DND-41 (cell line): Measurements from ENCODE around the gene GET4.

Experiments
- ATAC-seq: fragments of 200-7000 bp; cut with Tn5 transposase; 3 replicates; pipeline ENCODE4 v1.9.1; 2021; ENCODE audit warnings: low read depth; ENCODE audit not compliant: insufficient read depth
- DNase-seq: peaks from one replicate; pipeline ENCODE4 v3.0.0-alpha.2; 2020
- H2AFZ ChIP-seq: 2 replicates; pipeline ENCODE4 v1.6.0; 2012; ENCODE audit warnings: low read depth, low read length
- H3K27ac ChIP-seq: 2 replicates; pipeline ENCODE4 v1.5.1; 2012; ENCODE audit warnings: low read length, inconsistent platforms
- H3K27me3 ChIP-seq: fragments of 200-600 bp; sonication (generic); 2 replicates; pipeline ENCODE4 v1.6.0; 2012; ENCODE audit warnings: low read length, mild to moderate bottlenecking, inconsistent platforms; ENCODE audit not compliant: insufficient read depth, poor library complexity
- H3K36me3 ChIP-seq: 2 replicates; pipeline ENCODE4 v1.5.1; 2012; ENCODE audit warnings: low read length, inconsistent platforms; ENCODE audit not compliant: insufficient read depth
- H3K4me1 ChIP-seq: 2 replicates; pipeline ENCODE4 v1.5.1; 2012; ENCODE audit warnings: mild to moderate bottlenecking, low read length; ENCODE audit not compliant: insufficient read depth
- H3K4me2 ChIP-seq: 2 replicates; pipeline ENCODE4 v1.6.0; 2012; ENCODE audit warnings: mild to moderate bottlenecking, moderate library complexity, low read length, inconsistent platforms; ENCODE audit not compliant: insufficient read depth
- H3K4me3 ChIP-seq, 2 experiments: fragments of 200-600 bp in 1 of 2; shearing (Covaris generic) in 1 of 2; 2 replicates each; pipeline ENCODE4 v1.5.1; 2012 to 2016; ENCODE audit warnings: inconsistent platforms in 2 of 2, low read length in 2 of 2, mild to moderate bottlenecking in 2 of 2, low read depth in 1 of 2, moderate library complexity in 1 of 2
- H3K79me2 ChIP-seq: 2 replicates; pipeline ENCODE4 v1.6.0; 2012; ENCODE audit warnings: low read length, inconsistent platforms; ENCODE audit not compliant: insufficient read depth
- H3K9ac ChIP-seq: 2 replicates; pipeline ENCODE4 v1.6.0; 2012; ENCODE audit warnings: low read depth, mild to moderate bottlenecking, inconsistent platforms, low read length, moderate library complexity
- H3K9me3 ChIP-seq: 2 replicates; pipeline ENCODE4 v1.5.1; 2012; ENCODE audit warnings: low read length, moderate library complexity, mild to moderate bottlenecking, inconsistent platforms; ENCODE audit not compliant: insufficient read depth, severe bottlenecking
- H4K20me1 ChIP-seq: 2 replicates; pipeline ENCODE4 v1.6.0; 2012; ENCODE audit warnings: low read length; ENCODE audit not compliant: insufficient read depth
- EZH2 ChIP-seq: IDR thresholded peaks from 3 replicates; pipeline ENCODE4 v1.6.1; 2012; ENCODE audit warnings: borderline replicate concordance, low read depth, mild to moderate bottlenecking, moderate library complexity, low read length, inconsistent platforms; ENCODE audit not compliant: severe bottlenecking
- TF ChIP-seq, protein P1 (sequence below): IDR thresholded peaks from 2 replicates; pipeline ENCODE4 v1.5.1; 2012; ENCODE audit warnings: borderline replicate concordance, low read length, moderate library complexity, mild to moderate bottlenecking; ENCODE audit not compliant: poor library complexity, severe bottlenecking; ENCODE audit errors: extremely low read depth

The GET4 gene

DNA sequence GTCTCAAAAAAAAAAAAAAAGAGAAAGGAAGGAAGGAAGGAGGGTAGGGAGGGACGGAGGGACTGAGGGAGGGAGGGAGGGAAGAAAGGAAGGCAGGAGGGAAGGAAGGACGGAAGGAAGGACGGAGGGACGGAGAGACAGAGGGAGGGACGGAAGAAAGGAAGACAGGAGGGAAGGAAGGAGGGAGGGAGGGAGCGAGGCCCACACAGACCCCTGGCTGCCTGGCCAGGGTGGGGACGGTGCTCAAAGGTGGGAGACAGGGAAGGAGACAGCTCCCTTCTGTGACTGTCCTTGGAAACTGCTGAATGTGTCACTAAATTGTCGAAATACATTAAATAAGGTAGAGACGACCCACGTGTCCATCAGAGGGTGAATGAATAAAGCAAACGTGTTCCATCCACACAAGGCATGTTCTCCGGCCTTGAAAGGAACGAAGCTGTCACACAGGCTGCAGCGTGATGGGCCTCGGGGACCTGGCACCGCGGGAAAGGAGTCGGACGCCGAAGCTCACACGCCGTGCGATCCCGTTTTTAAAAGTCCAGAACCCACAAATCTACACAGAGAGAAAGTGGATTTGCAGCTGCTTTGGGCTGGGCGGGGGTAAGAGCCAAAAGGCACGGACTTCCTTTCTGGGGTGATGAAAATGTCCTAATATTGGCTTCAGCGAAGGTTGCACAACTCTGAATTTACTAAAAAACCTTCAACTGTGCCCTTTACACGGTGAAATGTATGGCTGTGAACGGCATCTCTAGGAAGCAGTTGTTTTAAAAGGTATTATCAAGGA, 54.8 kb downstream of the GET4 start:
- H3K9ac ChIP-seq = no peak overlapping the region
- no peaks in the 10 kb centered on the region for H3K9me3 ChIP-seq
- DNase-seq (no peak), ATAC-seq (no peak)
- H3K4me1 ChIP-seq = no peaks in the 10 kb centered on the region
- TF ChIP-seq EZH2 = no peak
- TF ChIP-seq, protein P1, sequence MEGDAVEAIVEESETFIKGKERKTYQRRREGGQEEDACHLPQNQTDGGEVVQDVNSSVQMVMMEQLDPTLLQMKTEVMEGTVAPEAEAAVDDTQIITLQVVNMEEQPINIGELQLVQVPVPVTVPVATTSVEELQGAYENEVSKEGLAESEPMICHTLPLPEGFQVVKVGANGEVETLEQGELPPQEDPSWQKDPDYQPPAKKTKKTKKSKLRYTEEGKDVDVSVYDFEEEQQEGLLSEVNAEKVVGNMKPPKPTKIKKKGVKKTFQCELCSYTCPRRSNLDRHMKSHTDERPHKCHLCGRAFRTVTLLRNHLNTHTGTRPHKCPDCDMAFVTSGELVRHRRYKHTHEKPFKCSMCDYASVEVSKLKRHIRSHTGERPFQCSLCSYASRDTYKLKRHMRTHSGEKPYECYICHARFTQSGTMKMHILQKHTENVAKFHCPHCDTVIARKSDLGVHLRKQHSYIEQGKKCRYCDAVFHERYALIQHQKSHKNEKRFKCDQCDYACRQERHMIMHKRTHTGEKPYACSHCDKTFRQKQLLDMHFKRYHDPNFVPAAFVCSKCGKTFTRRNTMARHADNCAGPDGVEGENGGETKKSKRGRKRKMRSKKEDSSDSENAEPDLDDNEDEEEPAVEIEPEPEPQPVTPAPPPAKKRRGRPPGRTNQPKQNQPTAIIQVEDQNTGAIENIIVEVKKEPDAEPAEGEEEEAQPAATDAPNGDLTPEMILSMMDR = no peak
- no peak overlapping the region for H3K4me2 ChIP-seq
- no peaks in the 10 kb centered on the region for H3K27me3 ChIP-seq
- no peaks in the 10 kb centered on the region for H3K79me2 ChIP-seq
- no peak overlapping the region for H3K4me3 ChIP-seq
- no peaks in the 10 kb centered on the region for H4K20me1 ChIP-seq
- no peak overlapping the region for H3K27ac ChIP-seq
- no peak overlapping the region for H2AFZ ChIP-seq
- H3K36me3 ChIP-seq = no peaks in the 10 kb centered on the region

DNA sequence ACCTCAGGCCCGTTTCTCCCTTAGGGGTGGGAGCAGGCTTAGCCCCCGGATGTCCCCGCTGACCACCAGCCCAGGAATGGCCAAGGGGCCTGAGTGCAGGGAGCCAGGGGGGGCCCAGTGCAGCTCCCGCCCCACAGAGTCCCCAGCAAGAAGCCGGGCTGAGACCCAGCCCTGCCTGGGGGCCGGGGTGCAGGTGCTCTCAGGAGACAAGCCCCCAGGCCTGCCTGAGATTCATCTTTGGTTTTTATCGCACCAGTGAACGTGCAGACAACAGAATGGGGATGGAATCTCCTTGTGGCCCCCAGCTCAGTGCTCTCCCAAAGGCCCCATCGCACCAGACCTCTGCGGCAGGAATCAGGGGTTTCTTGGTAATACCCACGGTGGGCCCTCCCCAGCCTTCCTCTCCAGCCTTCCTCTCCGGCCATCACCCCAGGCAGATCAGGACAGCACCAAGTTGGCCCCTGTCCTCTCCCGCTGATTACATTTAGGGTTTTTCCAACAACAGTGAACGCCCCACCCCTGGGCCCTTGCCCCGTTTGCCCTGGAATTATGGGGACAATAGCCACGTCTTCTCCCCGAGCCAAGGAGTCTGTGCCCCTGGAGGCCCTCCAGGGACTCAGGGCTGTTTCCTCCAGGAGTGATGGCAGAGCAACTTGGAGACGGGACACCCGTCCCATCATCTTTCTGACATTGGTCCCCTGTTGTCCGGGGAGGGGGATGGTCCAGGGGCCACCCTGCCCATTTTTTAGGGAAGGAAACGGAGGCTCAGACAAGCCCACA, 55.7 kb downstream of the GET4 start:
- Histone ChIP-seq H3K4me1 (no peaks in the 10 kb centered on the region), H3K27me3 (no peaks in the 10 kb centered on the region), H3K9me3 (no peaks in the 10 kb centered on the region), H3K4me3 (no peak overlapping the region), H3K79me2 (no peaks in the 10 kb centered on the region), H4K20me1 (no peaks in the 10 kb centered on the region), H3K9ac (no peak overlapping the region), H3K4me2 (no peak overlapping the region), H3K36me3 (no peaks in the 10 kb centered on the region), H2AFZ (no peak overlapping the region), H3K27ac (no peak overlapping the region)
- no peak for TF ChIP-seq EZH2
- TF ChIP-seq, protein P1 = no peak
- ATAC-seq (no peak), DNase-seq (no peak)

DNA sequence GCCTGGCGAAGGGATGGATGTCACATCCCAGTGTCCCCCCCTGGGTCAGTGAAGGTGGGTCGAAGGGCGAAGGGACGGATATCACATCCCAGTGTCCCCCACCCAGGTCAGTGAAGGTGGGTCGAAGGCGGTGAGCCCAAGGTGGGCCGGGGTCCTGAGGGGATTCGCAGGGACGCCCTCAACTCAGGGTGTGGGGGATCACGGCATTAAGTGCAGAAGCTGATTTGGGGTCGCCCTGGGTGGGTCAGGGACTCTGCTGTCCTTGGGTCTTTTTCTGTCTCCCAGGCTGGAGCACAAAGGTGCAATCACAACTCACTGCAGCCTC, 56.3 kb downstream of the GET4 start:
- no peak overlapping the region for H3K4me2 ChIP-seq
- H3K4me1 ChIP-seq = no peaks in the 10 kb centered on the region
- no peak overlapping the region for H3K27ac ChIP-seq
- H3K9ac ChIP-seq = no peak overlapping the region
- ATAC-seq (no peak), DNase-seq (no peak)
- no peak overlapping the region for H2AFZ ChIP-seq
- H3K27me3 ChIP-seq = no peaks in the 10 kb centered on the region
- H3K9me3 ChIP-seq = no peaks in the 10 kb centered on the region
- no peaks in the 10 kb centered on the region for H3K79me2 ChIP-seq
- H4K20me1 ChIP-seq = no peaks in the 10 kb centered on the region
- no peaks in the 10 kb centered on the region for H3K36me3 ChIP-seq
- no peak for TF ChIP-seq EZH2
- TF ChIP-seq, protein P1 = no peak
- no peak overlapping the region for H3K4me3 ChIP-seq
